Daoy (cell line): ENCODE measurements around the gene IGLL1. TPM values are rescaled to one million over a fixed set of nuclear protein-coding genes. Genes with fewer than 3 reads are reported as not detected.
"Not testable (repeated sequence)": the region's sequence is repeated elsewhere in the genome, so short reads cannot be mapped to it uniquely, and the experiment has no call there.

Experiments
- DNase-seq: peaks from one replicate; pipeline ENCODE4 v3.0.0-alpha.2; 2015; ENCODE audit warnings: low read depth
- total RNA-seq: library from RNA; depleted of rRNA; stranded (reverse); fragments of >200 nt; shearing (Covaris generic); gene quantifications from 2 replicates; pipeline ENCODE4 v1.2.3, GENCODE V29; 2014

IGLL1 gene
- total RNA-seq, 1 experiment from 2014 or later: not detected

- no peak for DNase-seq
Observed at GRCh38 chr22:23562186-23562585, 17.9 kb downstream of the IGLL1 start.

DNA sequence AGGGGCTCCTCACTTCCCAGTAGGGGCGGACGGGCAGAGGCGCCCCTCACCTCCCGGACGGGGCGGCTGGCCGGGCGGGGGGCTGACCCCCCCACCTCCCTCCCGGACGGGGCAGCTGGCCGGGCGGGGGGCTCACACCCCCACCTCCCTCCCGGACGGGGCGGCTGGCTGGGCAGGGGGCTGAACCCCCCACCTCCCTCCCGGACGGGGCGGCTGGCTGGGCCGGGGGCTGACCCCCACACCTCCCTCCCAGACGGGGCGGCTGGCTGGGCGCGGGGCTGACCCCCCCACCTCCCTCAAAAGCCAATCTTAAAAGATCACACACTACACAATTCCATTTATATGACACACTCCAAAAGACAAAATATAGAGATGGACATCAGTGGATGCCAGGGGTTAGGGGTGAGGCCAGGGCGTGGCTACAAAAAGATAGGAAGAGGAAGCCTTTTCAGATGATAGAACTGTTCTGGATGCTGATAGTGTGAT is 19.0 kb downstream of the IGLL1 start:
- not testable (repeated sequence) for DNase-seq

- not testable (repeated sequence) for DNase-seq
Observed at GRCh38 chr22:23560215-23560614, 19.9 kb downstream of the IGLL1 start.

GRCh38 chr22:23557467-23557866 is 22.6 kb downstream of the IGLL1 start:
- DNase-seq: no peak

DNA sequence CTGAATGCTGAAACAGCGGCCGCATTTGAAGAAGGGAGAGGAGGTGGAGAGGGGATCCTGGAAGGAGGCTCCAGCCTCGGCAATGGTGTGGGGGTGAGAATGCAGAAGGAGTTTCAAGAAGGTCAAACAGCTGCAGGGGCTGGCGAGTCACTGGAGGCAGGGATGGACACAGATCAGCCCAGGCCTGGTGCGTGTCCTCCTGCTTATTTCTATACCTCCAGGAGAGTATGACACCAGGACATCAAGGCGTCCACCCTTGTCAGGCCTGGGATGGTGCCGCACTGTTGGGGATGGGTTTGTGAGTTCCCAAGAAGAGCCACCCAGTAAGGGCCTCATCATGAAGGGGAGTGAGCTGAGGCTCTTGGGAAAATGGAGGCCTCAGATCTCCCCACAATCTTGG is 23.1 kb downstream of the IGLL1 start:
- DNase-seq: no peak

DNA sequence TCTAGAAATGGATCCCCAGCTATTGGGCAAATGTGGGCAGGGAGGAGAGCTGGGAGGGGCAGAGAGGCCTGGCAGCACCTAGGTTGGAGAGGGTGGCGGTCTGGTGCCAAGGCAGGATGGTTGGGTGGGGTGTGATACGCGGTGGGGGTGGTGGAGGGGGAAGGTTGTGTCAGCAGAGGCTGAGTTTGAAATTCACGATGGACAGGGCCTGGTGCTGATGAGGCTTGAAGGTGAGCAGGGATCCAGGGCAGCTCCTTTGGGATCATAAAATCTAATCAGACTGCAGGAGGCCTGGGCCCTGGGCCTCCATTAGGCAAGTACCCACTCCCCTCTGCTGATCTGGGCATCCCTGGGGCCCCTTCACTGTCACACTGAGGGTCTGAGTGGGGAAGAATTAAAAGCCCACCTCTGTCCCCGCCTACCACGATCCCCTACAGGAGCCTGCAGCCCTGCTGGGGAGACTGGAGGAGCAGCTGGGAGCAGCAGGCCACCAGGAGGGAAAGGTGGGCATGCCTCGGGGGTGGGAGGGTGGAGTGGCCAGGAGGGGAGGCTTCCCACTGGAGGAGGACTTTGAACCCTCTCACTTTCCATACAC is 24.0 kb downstream of the IGLL1 start:
- no peak for DNase-seq

- no peak for DNase-seq
Observed at GRCh38 chr22:23555118-23555517, 25.0 kb downstream of the IGLL1 start.

DNA sequence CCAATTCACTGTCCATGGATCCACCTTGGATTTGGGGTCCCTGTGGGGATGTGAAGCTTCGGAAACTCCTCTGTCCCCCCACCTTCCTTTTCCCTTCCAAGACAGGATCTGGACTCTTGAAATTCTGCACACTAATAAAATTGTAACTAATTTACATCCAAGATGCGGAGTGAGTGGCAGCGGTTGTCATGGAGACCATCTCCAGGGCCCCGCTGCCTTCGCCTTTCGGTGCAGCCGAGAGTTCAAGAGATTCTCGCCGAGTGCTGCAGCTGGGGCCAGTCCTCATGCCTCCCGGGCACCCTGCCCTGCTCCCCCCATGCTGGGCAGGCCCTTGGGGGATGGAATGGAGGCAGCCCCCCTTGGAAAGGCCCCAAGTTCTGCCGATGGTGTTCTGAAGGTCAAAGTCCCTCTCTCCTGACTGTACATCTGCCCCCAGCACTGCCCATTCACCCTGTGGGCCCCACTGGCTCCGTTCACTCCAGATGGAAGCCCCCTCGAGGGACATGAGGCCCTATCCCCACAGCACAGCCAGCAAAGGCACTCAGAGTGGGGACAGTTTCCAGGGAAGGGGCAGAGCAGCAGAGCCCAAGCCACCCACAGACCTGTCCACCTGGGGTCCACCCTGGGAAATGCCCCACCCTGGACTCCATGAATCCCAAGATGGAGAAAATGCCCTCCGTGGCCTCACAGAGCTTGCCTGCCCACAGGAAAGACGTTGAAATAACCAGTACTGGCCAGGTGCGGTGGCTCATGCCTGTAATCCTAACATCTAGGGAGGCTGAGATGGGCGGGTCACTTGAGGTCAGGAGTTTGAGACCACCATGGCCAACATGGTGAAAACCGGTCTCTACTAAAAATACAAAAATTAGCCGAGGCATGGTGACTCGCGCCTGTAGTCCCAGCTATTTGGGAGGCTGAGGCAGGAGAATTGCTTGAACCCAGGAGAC is 25.9 kb downstream of the IGLL1 start:
- DNase-seq: no peak

DNA sequence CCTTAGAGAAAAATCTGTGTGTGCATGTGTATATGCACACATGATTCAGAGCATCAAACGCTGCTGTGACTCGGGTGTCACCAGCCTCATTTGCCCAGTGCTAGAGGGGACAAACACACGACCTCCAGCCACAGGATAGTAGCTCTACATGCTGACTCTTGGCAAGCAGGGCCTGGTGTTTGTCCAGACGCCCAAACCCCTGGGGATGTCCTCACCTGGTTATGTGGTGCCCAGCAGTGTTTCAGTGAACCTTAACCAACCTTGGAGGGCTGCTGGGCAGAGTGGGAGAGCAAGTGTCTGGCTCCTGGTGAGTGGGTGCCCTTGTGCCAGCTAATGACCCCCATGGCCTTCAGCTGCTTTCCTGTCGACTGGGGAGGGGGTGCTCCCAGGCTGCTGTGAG is 26.7 kb downstream of the IGLL1 start:
- DNase-seq: no peak

GRCh38 chr22:23552573-23552972 is 27.5 kb downstream of the IGLL1 start:
- DNase-seq: no peak

GRCh38 chr22:23551385-23551784 is 28.7 kb downstream of the IGLL1 start:
- no peak for DNase-seq

- DNase-seq: no peak
Observed at GRCh38 chr22:23550049-23550650, 29.9 kb downstream of the IGLL1 start.

GRCh38 chr22:23549198-23549595 is 30.9 kb downstream of the IGLL1 start:
- no peak for DNase-seq

GRCh38 chr22:23548501-23549197 is 31.4 kb downstream of the IGLL1 start:
- DNase-seq: no peak

GRCh38 chr22:23547818-23548500 is 32.1 kb downstream of the IGLL1 start:
- no peak for DNase-seq

- DNase-seq: not testable (repeated sequence)
Observed at GRCh38 chr22:23547382-23547781, 32.7 kb downstream of the IGLL1 start.

DNA sequence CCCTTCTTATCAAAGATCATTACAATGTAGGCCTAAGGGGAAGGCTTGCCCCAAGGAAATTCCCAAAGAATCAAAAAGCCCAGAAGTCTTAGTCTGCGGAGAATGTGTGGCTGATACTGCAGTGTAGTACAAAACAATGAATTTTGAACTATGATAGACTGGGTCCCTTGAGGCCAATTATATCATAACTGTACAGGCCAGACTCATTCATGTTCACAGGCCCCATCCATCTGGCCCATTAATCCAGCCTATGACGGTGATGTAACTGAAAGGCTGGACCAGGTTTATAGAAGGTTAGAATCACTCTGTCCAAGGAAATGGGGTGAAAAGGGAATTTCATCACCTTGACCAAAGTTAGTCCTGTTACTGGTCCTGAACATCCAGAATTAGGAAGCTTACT is 35.2 kb downstream of the IGLL1 start:
- no peak for DNase-seq

GRCh38 chr22:23543506-23544000 is 36.5 kb downstream of the IGLL1 start:
- DNase-seq: not testable (repeated sequence)

GRCh38 chr22:23542933-23543332 is 37.2 kb downstream of the IGLL1 start:
- peak; percentile 28 for DNase-seq

- not testable (repeated sequence) for DNase-seq
Observed at GRCh38 chr22:23542391-23542790, 37.7 kb downstream of the IGLL1 start.

GRCh38 chr22:23541849-23542281 is 38.2 kb downstream of the IGLL1 start:
- DNase-seq: not testable (repeated sequence)
